HCT116 (cell line): Measurements from ENCODE around the gene CHST1. TPM values are rescaled to one million over a fixed set of nuclear protein-coding genes. Genes with fewer than 3 reads are reported as not detected.

ENCODE experiments used
- ATAC-seq: fragments of 200-7000 bp; cut with Tn5 transposase; 2 replicates; pipeline ENCODE4 v1.9.1; 2020; ENCODE audit warnings: mild to moderate bottlenecking, moderate library complexity
- BruUV-seq: library from RNA; stranded (reverse); fragments of 400-500 nt; replicated peaks from 2 replicates; lab custom pipeline; 2021; lab: Mats Ljungman, UMichigan
- CTCF ChIA-PET: fragments of 300-600 bp; sonication (Branson Sonifier 250); formaldehyde crosslinking; loops from one replicate; lab custom pipeline; 2021; ENCODE audit warnings: antibody characterized with exemption; lab: Charles Lee
- POLR2A ChIA-PET: fragments of 300-600, 350-600 bp; sonication (Branson Sonifier 250); formaldehyde crosslinking; loops from one replicate; lab custom pipeline; 2021; ENCODE audit warnings: antibody characterized with exemption; lab: Charles Lee
- RAD21 ChIA-PET, 2 experiments: fragments of 300-600 bp; sonication (Branson Sonifier 250); formaldehyde crosslinking; loops; one replicate each; lab custom pipeline; 2023; ENCODE audit warnings: low total read pairs in 2 of 2; ENCODE audit not compliant: uncharacterized antibody in 2 of 2, unreplicated experiment in 2 of 2, low non-redundant PET in 1 of 2; lab: Charles Lee
- DNase-seq: peaks from one replicate; pipeline ENCODE4 v3.0.0-alpha.2; 2010; ENCODE audit warnings: low read depth, low spot score
- H2AFZ ChIP-seq: fragments of 200-600 bp; shearing (Covaris generic), sonication (generic); 2 replicates; pipeline ENCODE4 v1.6.1; 2017; ENCODE audit warnings: low read depth, mixed run types, mixed read lengths, antibody characterized with exemption, low read length; ENCODE audit not compliant: poor library complexity, severe bottlenecking
- H3K27ac ChIP-seq: 2 replicates; pipeline ENCODE4 v1.5.1; 2012; ENCODE audit warnings: low read depth, low read length
- H3K27me3 ChIP-seq: fragments of 200-600 bp; sonication (generic); 2 replicates; pipeline ENCODE4 v1.6.1; 2016; ENCODE audit warnings: mixed run types, low read length, mixed read lengths; ENCODE audit not compliant: insufficient read depth
- H3K36me3 ChIP-seq, 2 experiments: fragments of 200-500 bp in 1 of 2; fragments of 200-600 bp in 1 of 2; sonication (Bioruptor generic) in 1 of 2; sonication (generic) in 1 of 2; 2 replicates each; pipeline versions ENCODE4 v1.5.1 to v1.6.1; 2014 to 2016; ENCODE audit warnings: low read length in 2 of 2, inconsistent platforms in 1 of 2, mixed read lengths in 1 of 2, mixed run types in 1 of 2; ENCODE audit not compliant: insufficient read depth in 2 of 2, control insufficient read depth in 1 of 2
- H3K4me1 ChIP-seq, 2 experiments: fragments of 200-600 bp in 1 of 2; sonication (generic) in 1 of 2; 2 replicates each; pipeline versions ENCODE4 v1.5.1 to v1.6.1; 2012 to 2017; ENCODE audit warnings: low read length in 2 of 2, inconsistent platforms in 1 of 2, mild to moderate bottlenecking in 1 of 2, mixed read lengths in 1 of 2, mixed run types in 1 of 2, moderate library complexity in 1 of 2; ENCODE audit not compliant: insufficient read depth in 2 of 2, control insufficient read depth in 1 of 2
- H3K4me2 ChIP-seq: fragments of 200-600 bp; sonication (generic); 2 replicates; pipeline ENCODE4 v1.6.1; 2017; ENCODE audit warnings: mixed run types, low read length, mixed read lengths
- H3K4me3 ChIP-seq, 2 experiments: fragments of 200-600 bp in 1 of 2; sonication (generic) in 1 of 2; replicated peaks in 1 of 2; 2 replicates each; pipeline ENCODE4 v1.5.1; 2011 to 2016; ENCODE audit warnings: low read length in 2 of 2, control low read depth in 1 of 2, low read depth in 1 of 2, mild to moderate bottlenecking in 1 of 2, mixed read lengths in 1 of 2, mixed run types in 1 of 2
- H3K79me2 ChIP-seq: fragments of 200-600 bp; sonication (generic); 2 replicates; pipeline ENCODE4 v1.6.1; 2017; ENCODE audit warnings: mild to moderate bottlenecking, mixed run types, low read length, moderate library complexity, mixed read lengths; ENCODE audit not compliant: insufficient read depth
- H3K9ac ChIP-seq: fragments of 200-600 bp; sonication (generic); 2 replicates; pipeline ENCODE4 v1.6.1; 2016; ENCODE audit warnings: low read length, mixed read lengths
- H3K9me2 ChIP-seq: fragments of 200-600 bp; sonication (generic), shearing (Covaris generic); 2 replicates; pipeline ENCODE4 v1.6.1; 2017; ENCODE audit warnings: mixed run types, mild to moderate bottlenecking, moderate library complexity; ENCODE audit not compliant: insufficient read depth
- H3K9me3 ChIP-seq, 2 experiments: fragments of 200-500 bp in 1 of 2; fragments of 200-600 bp in 1 of 2; sonication (Bioruptor generic) in 1 of 2; sonication (generic) in 1 of 2; 2 replicates each; pipeline ENCODE4 v1.6.1; 2014 to 2017; ENCODE audit warnings: low read length in 2 of 2, mixed read lengths in 2 of 2, inconsistent platforms in 1 of 2, low read depth in 1 of 2, mild to moderate bottlenecking in 1 of 2, mixed run types in 1 of 2, moderate library complexity in 1 of 2; ENCODE audit not compliant: control insufficient read depth in 1 of 2, insufficient read depth in 1 of 2
- H4K20me1 ChIP-seq: fragments of 200-600 bp; sonication (generic), shearing (Covaris generic); 2 replicates; pipeline ENCODE4 v1.6.1; 2017; ENCODE audit warnings: mixed run types, mild to moderate bottlenecking, moderate library complexity; ENCODE audit not compliant: insufficient read depth
- CBX3 ChIP-seq: IDR thresholded peaks from 2 replicates; pipeline ENCODE4 v1.6.1; 2012; ENCODE audit warnings: low read depth
- CEBPB ChIP-seq: IDR thresholded peaks from 2 replicates; pipeline ENCODE4 v1.6.1; 2012; ENCODE audit warnings: low read depth
- EGR1 ChIP-seq: IDR thresholded peaks from 2 replicates; pipeline ENCODE4 v1.6.1; 2012; ENCODE audit warnings: low read depth
- ELF1 ChIP-seq: IDR thresholded peaks from 2 replicates; pipeline ENCODE4 v1.6.1; 2012; ENCODE audit warnings: low read depth, borderline replicate concordance
- EZH2phosphoT487 ChIP-seq: fragments of 200-600 bp; IDR thresholded peaks from 2 replicates; pipeline ENCODE4 v1.6.1; 2018; ENCODE audit warnings: antibody characterized with exemption, borderline replicate concordance
- FOSL1 ChIP-seq: IDR thresholded peaks from 2 replicates; pipeline ENCODE4 v1.6.1; 2012; ENCODE audit warnings: low read depth
- JUND ChIP-seq: IDR thresholded peaks from 2 replicates; pipeline ENCODE4 v1.6.1; 2012
- POLR2AphosphoS5 ChIP-seq: IDR thresholded peaks from 2 replicates; pipeline ENCODE4 v1.6.1; 2011; ENCODE audit warnings: mild to moderate bottlenecking, low read depth, low read length, moderate library complexity
- SIN3A ChIP-seq: IDR thresholded peaks from 2 replicates; pipeline ENCODE4 v1.6.1; 2012; ENCODE audit warnings: low read depth
- SP1 ChIP-seq: IDR thresholded peaks from 2 replicates; pipeline ENCODE4 v1.6.1; 2012; ENCODE audit warnings: low read depth
- SRF ChIP-seq: IDR thresholded peaks from 2 replicates; pipeline ENCODE4 v1.6.1; 2012; ENCODE audit warnings: low read depth
- TCF7L2 ChIP-seq: IDR thresholded peaks from 2 replicates; pipeline ENCODE4 v1.7.0; 2011; ENCODE audit warnings: borderline replicate concordance, inconsistent platforms; ENCODE audit not compliant: insufficient read depth, insufficient read length; ENCODE audit errors: extremely low read depth
- ZFX ChIP-seq: fragments of 450-650 bp; IDR thresholded peaks from 2 replicates; pipeline ENCODE4 v1.6.1; 2017
- intact Hi-C: fragments of 100-400 bp; cut with micrococcal nuclease; formaldehyde crosslinking; loops from 2 replicates; pipeline ENCODE4 v1.10.0; 2022
- total RNA-seq: library from RNA; stranded (reverse); gene quantifications from one replicate; pipeline ENCODE4 v1.2.1, GENCODE V29; 2021; ENCODE audit not compliant: unreplicated experiment
- TF ChIP-seq, protein P1 (sequence below): IDR thresholded peaks from 2 replicates; pipeline ENCODE4 v1.6.1; 2012
- TF ChIP-seq, protein P2 (sequence below): IDR thresholded peaks from 2 replicates; pipeline ENCODE4 v1.6.1; 2012
- TF ChIP-seq, protein P3 (sequence below): IDR thresholded peaks from 2 replicates; pipeline ENCODE4 v1.6.1; 2012; ENCODE audit warnings: low read depth
- TF ChIP-seq, protein P4 (sequence below): IDR thresholded peaks from 2 replicates; pipeline ENCODE4 v1.6.1; 2011; ENCODE audit warnings: mild to moderate bottlenecking, low read length, moderate library complexity; ENCODE audit not compliant: insufficient replicate concordance; ENCODE audit errors: extremely low read depth

Gene CHST1
- total RNA-seq, 1 experiment from 2014 or later = 0.69 TPM

DNA sequence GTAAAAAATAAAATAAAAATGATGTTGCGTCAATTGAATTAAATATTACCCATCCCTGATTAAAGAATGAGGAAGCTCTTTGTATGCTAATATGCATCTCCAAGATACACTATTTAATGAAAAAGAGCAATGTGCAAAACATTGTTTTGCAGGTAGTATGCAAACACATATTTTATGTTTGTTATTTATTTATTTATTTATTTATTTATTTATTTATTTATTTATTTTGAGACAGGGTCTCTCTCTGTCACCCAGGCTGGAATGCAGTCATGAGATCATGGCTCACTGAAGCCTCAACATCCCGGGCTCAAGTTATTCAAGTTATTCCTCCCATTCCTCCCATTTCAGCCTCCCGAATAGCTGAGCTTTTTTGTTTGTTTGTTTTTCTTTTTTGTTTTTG lies 7.2 kb upstream of the CHST1 start:
- ChIA-PET RAD21 (interaction anchor here in 1 of 2 experiments (0.7 kb wide), 1 partner anchor 736 kb away, joined by 3 read pairs; no protein-coding TSS in a partner anchor), CTCF (interaction anchor here (1.0 kb wide), 1 partner anchor 18 kb away, joined by 3 read pairs; no protein-coding TSS in a partner anchor), POLR2A (no interaction called here)
- no peak for DNase-seq
- H4K20me1 ChIP-seq = no peaks in the 10 kb centered on the region
- TF ChIP-seq, protein P1, sequence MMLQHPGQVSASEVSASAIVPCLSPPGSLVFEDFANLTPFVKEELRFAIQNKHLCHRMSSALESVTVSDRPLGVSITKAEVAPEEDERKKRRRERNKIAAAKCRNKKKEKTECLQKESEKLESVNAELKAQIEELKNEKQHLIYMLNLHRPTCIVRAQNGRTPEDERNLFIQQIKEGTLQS = no peak
- TF ChIP-seq EGR1 = no peak
- TF ChIP-seq EZH2phosphoT487 = no peak
- no peak for TF ChIP-seq JUND
- TF ChIP-seq, protein P2, sequence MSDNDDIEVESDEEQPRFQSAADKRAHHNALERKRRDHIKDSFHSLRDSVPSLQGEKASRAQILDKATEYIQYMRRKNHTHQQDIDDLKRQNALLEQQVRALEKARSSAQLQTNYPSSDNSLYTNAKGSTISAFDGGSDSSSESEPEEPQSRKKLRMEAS = no peak
- TF ChIP-seq SP1 = no peak
- TF ChIP-seq, protein P3, sequence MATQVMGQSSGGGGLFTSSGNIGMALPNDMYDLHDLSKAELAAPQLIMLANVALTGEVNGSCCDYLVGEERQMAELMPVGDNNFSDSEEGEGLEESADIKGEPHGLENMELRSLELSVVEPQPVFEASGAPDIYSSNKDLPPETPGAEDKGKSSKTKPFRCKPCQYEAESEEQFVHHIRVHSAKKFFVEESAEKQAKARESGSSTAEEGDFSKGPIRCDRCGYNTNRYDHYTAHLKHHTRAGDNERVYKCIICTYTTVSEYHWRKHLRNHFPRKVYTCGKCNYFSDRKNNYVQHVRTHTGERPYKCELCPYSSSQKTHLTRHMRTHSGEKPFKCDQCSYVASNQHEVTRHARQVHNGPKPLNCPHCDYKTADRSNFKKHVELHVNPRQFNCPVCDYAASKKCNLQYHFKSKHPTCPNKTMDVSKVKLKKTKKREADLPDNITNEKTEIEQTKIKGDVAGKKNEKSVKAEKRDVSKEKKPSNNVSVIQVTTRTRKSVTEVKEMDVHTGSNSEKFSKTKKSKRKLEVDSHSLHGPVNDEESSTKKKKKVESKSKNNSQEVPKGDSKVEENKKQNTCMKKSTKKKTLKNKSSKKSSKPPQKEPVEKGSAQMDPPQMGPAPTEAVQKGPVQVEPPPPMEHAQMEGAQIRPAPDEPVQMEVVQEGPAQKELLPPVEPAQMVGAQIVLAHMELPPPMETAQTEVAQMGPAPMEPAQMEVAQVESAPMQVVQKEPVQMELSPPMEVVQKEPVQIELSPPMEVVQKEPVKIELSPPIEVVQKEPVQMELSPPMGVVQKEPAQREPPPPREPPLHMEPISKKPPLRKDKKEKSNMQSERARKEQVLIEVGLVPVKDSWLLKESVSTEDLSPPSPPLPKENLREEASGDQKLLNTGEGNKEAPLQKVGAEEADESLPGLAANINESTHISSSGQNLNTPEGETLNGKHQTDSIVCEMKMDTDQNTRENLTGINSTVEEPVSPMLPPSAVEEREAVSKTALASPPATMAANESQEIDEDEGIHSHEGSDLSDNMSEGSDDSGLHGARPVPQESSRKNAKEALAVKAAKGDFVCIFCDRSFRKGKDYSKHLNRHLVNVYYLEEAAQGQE = no peak
- no peak for TF ChIP-seq SRF
- TF ChIP-seq FOSL1 = no peak
- no peak for TF ChIP-seq CBX3
- TF ChIP-seq SIN3A = no peak
- TF ChIP-seq ELF1 = no peak
- TF ChIP-seq CEBPB = no peak
- TF ChIP-seq TCF7L2 = no peak
- TF ChIP-seq ZFX = no peak
- TF ChIP-seq POLR2AphosphoS5 = no peak
- TF ChIP-seq, protein P4, sequence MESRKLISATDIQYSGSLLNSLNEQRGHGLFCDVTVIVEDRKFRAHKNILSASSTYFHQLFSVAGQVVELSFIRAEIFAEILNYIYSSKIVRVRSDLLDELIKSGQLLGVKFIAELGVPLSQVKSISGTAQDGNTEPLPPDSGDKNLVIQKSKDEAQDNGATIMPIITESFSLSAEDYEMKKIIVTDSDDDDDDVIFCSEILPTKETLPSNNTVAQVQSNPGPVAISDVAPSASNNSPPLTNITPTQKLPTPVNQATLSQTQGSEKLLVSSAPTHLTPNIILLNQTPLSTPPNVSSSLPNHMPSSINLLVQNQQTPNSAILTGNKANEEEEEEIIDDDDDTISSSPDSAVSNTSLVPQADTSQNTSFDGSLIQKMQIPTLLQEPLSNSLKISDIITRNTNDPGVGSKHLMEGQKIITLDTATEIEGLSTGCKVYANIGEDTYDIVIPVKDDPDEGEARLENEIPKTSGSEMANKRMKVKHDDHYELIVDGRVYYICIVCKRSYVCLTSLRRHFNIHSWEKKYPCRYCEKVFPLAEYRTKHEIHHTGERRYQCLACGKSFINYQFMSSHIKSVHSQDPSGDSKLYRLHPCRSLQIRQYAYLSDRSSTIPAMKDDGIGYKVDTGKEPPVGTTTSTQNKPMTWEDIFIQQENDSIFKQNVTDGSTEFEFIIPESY = no peak
- no peak overlapping the region for H3K4me3 ChIP-seq
- no peak overlapping the region for H3K4me2 ChIP-seq
- BruUV-seq = no TSS peak
- intact Hi-C loops = no loop called here
- H3K27ac ChIP-seq = no peak overlapping the region
- ATAC-seq = no peak
- no peaks in the 10 kb centered on the region for H3K36me3 ChIP-seq
- H3K9me3 ChIP-seq = no peaks in the 10 kb centered on the region
- no peak overlapping the region for H2AFZ ChIP-seq
- no peaks in the 10 kb centered on the region for H3K79me2 ChIP-seq
- H3K9me2 ChIP-seq = no peaks in the 10 kb centered on the region
- H3K27me3 ChIP-seq = no peaks in the 10 kb centered on the region; the same call in 1 of the 2 replicates
- H3K4me1 ChIP-seq = no peaks in the 10 kb centered on the region
- no peak overlapping the region for H3K9ac ChIP-seq
